HL-60 (cell line): ENCODE measurements around the gene CRTC3.
"Not testable (repeated sequence)": the region's sequence is repeated elsewhere in the genome, so short reads cannot be mapped to it uniquely, and the experiment has no call there.

Experiments used
- DNase-seq, 2 experiments: peaks; one replicate each; pipeline ENCODE4 v3.0.0-alpha.2; 2010 to 2020; ENCODE audit warnings: low read depth in 1 of 2, low spot score in 1 of 2
- H3K27ac ChIP-seq: fragments of 250-450 bp; sonication (Bioruptor Pico); replicated peaks from 2 replicates; pipeline ENCODE4 v1.5.1; 2020; ENCODE audit warnings: mild to moderate bottlenecking, moderate library complexity
- H3K27me3 ChIP-seq: fragments of 250-450 bp; sonication (Bioruptor Pico); 2 replicates; pipeline ENCODE4 v1.5.1; 2021; ENCODE audit warnings: mild to moderate bottlenecking, moderate library complexity; ENCODE audit not compliant: insufficient read depth, poor library complexity, severe bottlenecking
- H3K4me3 ChIP-seq: replicated peaks from 2 replicates; pipeline ENCODE4 v1.5.1; 2011; ENCODE audit warnings: mild to moderate bottlenecking, control low read depth, low read length; ENCODE audit not compliant: insufficient read depth
- CTCF ChIP-seq: IDR thresholded peaks from one replicate; pipeline ENCODE4 v1.5.1; 2011; ENCODE audit warnings: low read length, control low read depth, inconsistent platforms; ENCODE audit not compliant: insufficient read depth
- GABPA ChIP-seq: IDR thresholded peaks from 2 replicates; pipeline ENCODE4 v1.6.1; 2012; ENCODE audit warnings: low read depth
- POLR2AphosphoS5 ChIP-seq: IDR thresholded peaks from 2 replicates; pipeline ENCODE4 v1.6.1; 2012; ENCODE audit warnings: low read depth
- REST ChIP-seq: IDR thresholded peaks from 2 replicates; pipeline ENCODE4 v1.6.1; 2012; ENCODE audit warnings: low read depth; ENCODE audit not compliant: insufficient replicate concordance
- SPI1 ChIP-seq: IDR thresholded peaks from 2 replicates; pipeline ENCODE4 v1.6.1; 2012; ENCODE audit warnings: low read depth, mild to moderate bottlenecking, borderline replicate concordance

The CRTC3 gene

GRCh38 chr15:90629217-90629616 lies 99.5 kb downstream of the CRTC3 start:
- no peaks in the 10 kb centered on the region for H3K27me3 ChIP-seq
- H3K4me3 ChIP-seq = no peak overlapping the region
- DNase-seq = no peak

GRCh38 chr15:90633360-90633759 lies 103.6 kb downstream of the CRTC3 start:
- Histone ChIP-seq H3K4me3 (no peak overlapping the region), H3K27me3 (no peaks in the 10 kb centered on the region), H3K27ac (no peak overlapping the region)
- no peak for TF ChIP-seq CTCF
- TF ChIP-seq GABPA = no peak
- no peak for TF ChIP-seq SPI1
- TF ChIP-seq REST = no peak
- TF ChIP-seq POLR2AphosphoS5 = no peak
- DNase-seq = no peak

More at GRCh38 chr15:90629217-90629616, 99.5 kb downstream of the CRTC3 start:
- TF ChIP-seq GABPA = no peak
- no peak for TF ChIP-seq SPI1
- no peak for TF ChIP-seq CTCF
- no peak for TF ChIP-seq REST
- TF ChIP-seq POLR2AphosphoS5 = no peak
- no peak overlapping the region for H3K27ac ChIP-seq

- not testable (repeated sequence) for H3K4me3 ChIP-seq, DNase-seq, H3K27ac ChIP-seq, H3K27me3 ChIP-seq
Observed at GRCh38 chr15:90636993-90637392, 107.3 kb downstream of the CRTC3 start.

GRCh38 chr15:90637693-90638092 lies 108.0 kb downstream of the CRTC3 start:
- Histone ChIP-seq H3K27ac (no peak overlapping the region), H3K4me3 (no peak overlapping the region), H3K27me3 (no peaks in the 10 kb centered on the region)
- no peak for DNase-seq
- TF ChIP-seq CTCF (no peak), SPI1 (no peak), REST (no peak), POLR2AphosphoS5 (no peak)
